Right ventricle myocardium superior (tissue), 1 donor: ENCODE measurements around the gene CHD2. TPM values are rescaled to one million over a fixed set of nuclear protein-coding genes. Genes with fewer than 3 reads are reported as not detected.

Source experiments
- microRNA-seq: library from miRNA; unstranded; fragments of <30 nt; microRNA quantifications from one replicate; pipeline ENCODE4 v1.2.0, GENCODE V29; 2020
- total RNA-seq: library from RNA; stranded (reverse); fragmentation: NEBNext Ultra II Directional; extraction: Animal tissue kit (Norgen Biotek cat#: 25700); gene quantifications from one replicate; pipeline ENCODE4 v1.2.1, GENCODE V29; 2021
- donor health status: DM: no; HTN: yes; CAD: no; lungs with severe emphysema.

The CHD2 gene
- total RNA-seq, 1 donor from 2014 or later, result 43.5 TPM

Small RNA genes within 50 kb of the gene (microRNA-seq; reads per million reads assigned to microRNA genes)
- not detected for gene MIR3175

Other genes starting within 250 kb of the CHD2 start
- gene FAM174B, start 244.5 kb upstream of the CHD2 start, total RNA-seq, result 11.9 TPM
- 25.0 TPM for gene RGMA, start 188.9 kb downstream of the CHD2 start, total RNA-seq